ENCODE data around the gene ARSG. TPM values are rescaled to one million over a fixed set of nuclear protein-coding genes. Genes with fewer than 3 reads are reported as not detected.
"Not testable (repeated sequence)": the region's sequence is repeated elsewhere in the genome, so short reads cannot be mapped to it uniquely, and the experiment has no call there.

The ARSG gene
- total RNA-seq, 1 donor from 2014 or later, result 7.4 TPM

GRCh38 chr17:68398691-68399637 lies 107.7 kb downstream of the ARSG start:
- Mint-ChIP-seq H3K36me3 (ENCODE audit: low read depth) (peaks cover 2% of the 10 kb centered on the region), H3K4me1 (ENCODE audit: low read depth) (peaks cover 13% of the 10 kb centered on the region), H3K9me3 (ENCODE audit: low read depth) (peaks cover 3% of the 10 kb centered on the region), H3K27me3 (ENCODE audit: low read depth) (no peaks in the 10 kb centered on the region), H3K4me3 (ENCODE audit: unreplicated experiment) (no peak overlapping the region), H3K27ac (ENCODE audit: unreplicated experiment) (peak overlapping the region; percentile 41)
- TF ChIP-seq, protein P1, sequence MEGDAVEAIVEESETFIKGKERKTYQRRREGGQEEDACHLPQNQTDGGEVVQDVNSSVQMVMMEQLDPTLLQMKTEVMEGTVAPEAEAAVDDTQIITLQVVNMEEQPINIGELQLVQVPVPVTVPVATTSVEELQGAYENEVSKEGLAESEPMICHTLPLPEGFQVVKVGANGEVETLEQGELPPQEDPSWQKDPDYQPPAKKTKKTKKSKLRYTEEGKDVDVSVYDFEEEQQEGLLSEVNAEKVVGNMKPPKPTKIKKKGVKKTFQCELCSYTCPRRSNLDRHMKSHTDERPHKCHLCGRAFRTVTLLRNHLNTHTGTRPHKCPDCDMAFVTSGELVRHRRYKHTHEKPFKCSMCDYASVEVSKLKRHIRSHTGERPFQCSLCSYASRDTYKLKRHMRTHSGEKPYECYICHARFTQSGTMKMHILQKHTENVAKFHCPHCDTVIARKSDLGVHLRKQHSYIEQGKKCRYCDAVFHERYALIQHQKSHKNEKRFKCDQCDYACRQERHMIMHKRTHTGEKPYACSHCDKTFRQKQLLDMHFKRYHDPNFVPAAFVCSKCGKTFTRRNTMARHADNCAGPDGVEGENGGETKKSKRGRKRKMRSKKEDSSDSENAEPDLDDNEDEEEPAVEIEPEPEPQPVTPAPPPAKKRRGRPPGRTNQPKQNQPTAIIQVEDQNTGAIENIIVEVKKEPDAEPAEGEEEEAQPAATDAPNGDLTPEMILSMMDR (IDR thresholded peaks at IDR 0.05), result peak; percentile 89
- DNase-seq (ENCODE audit: low spot score), result no peak

- H3K4me3 Mint-ChIP-seq (ENCODE audit: unreplicated experiment), result no peak overlapping the region
- H3K36me3 Mint-ChIP-seq (ENCODE audit: low read depth), result peaks cover 3% of the 10 kb centered on the region
- H3K9me3 Mint-ChIP-seq (ENCODE audit: low read depth), result peaks cover 9% of the 10 kb centered on the region
- peak overlapping the region; percentile 6 for H3K27ac Mint-ChIP-seq (ENCODE audit: unreplicated experiment)
- H3K4me1 Mint-ChIP-seq (ENCODE audit: low read depth), result peaks cover 13% of the 10 kb centered on the region
- no peaks in the 10 kb centered on the region for H3K27me3 Mint-ChIP-seq (ENCODE audit: low read depth)
- no peak for DNase-seq (ENCODE audit: low spot score)
- TF ChIP-seq, protein P1 (IDR thresholded peaks at IDR 0.05), result no peak
These were observed 108.5 kb downstream of the ARSG start for GRCh38 chr17:68399638-68400403.

- Mint-ChIP-seq H3K36me3 (ENCODE audit: low read depth) (peaks cover 5% of the 10 kb centered on the region), H3K4me1 (ENCODE audit: low read depth) (peaks cover 13% of the 10 kb centered on the region), H3K27me3 (ENCODE audit: low read depth) (no peaks in the 10 kb centered on the region), H3K9me3 (ENCODE audit: low read depth) (peaks cover 13% of the 10 kb centered on the region), H3K4me3 (ENCODE audit: unreplicated experiment) (no peak overlapping the region), H3K27ac (ENCODE audit: unreplicated experiment) (peak overlapping the region; percentile 6)
- no peak for DNase-seq (ENCODE audit: low spot score)
- TF ChIP-seq, protein P1 (IDR thresholded peaks at IDR 0.05), result no peak
These were observed 109.1 kb downstream of the ARSG start for GRCh38 chr17:68400404-68400735.

DNA sequence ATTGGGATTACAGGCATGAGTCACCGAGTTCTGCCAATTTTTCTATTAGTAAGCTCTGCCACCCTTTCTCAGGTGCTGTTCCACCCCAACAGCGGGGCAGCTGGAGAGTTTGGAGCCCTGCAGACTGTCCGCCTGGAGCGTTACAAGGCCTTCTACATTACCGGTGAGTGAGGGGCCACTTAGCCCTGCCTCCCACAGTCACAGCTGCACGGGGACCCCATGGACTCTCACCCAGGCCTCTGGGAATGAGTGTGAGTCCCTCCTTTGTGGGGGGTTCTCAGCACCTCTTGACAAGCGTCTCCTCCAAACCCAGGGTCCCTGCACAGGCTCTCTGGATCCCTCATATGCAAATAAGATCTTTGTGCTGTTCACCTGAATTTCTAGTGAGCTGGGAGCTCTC lies 110.0 kb downstream of the ARSG start:
- no peak overlapping the region for H3K27ac Mint-ChIP-seq (ENCODE audit: unreplicated experiment)
- peaks cover 13% of the 10 kb centered on the region for H3K4me1 Mint-ChIP-seq (ENCODE audit: low read depth)
- TF ChIP-seq, protein P1 (IDR thresholded peaks at IDR 0.05), result no peak
- DNase-seq (ENCODE audit: low spot score), result peak; percentile 51
- H3K4me3 Mint-ChIP-seq (ENCODE audit: unreplicated experiment), result no peak overlapping the region
- no peaks in the 10 kb centered on the region for H3K27me3 Mint-ChIP-seq (ENCODE audit: low read depth)
- H3K9me3 Mint-ChIP-seq (ENCODE audit: low read depth), result peaks cover 18% of the 10 kb centered on the region
- peaks cover 6% of the 10 kb centered on the region for H3K36me3 Mint-ChIP-seq (ENCODE audit: low read depth)

DNA sequence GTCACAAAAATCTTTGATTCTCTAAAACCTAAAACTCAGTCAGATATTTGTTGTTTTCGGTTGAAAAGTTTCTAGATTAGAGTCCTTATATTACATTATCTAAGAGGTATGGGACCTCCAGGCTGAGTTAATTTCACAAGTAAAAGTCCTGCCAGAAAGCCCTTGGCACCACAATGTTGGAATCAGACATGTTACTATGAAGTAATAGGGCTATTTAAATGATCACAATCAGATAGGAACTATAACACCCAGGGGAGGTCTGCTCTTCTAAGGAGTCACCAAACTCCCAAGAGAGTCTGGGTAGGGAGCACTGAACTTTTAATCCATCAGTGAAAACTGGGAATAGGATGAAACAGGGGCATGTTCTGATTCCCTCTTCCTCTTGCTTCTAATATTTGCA lies 111.8 kb downstream of the ARSG start:
- TF ChIP-seq, protein P1 (IDR thresholded peaks at IDR 0.05), result no peak
- peaks cover 33% of the 10 kb centered on the region for H3K9me3 Mint-ChIP-seq (ENCODE audit: low read depth)
- H3K36me3 Mint-ChIP-seq (ENCODE audit: low read depth), result peaks cover 13% of the 10 kb centered on the region
- no peak overlapping the region for H3K27ac Mint-ChIP-seq (ENCODE audit: unreplicated experiment)
- DNase-seq (ENCODE audit: low spot score), result no peak
- H3K4me3 Mint-ChIP-seq (ENCODE audit: unreplicated experiment), result no peak overlapping the region
- H3K27me3 Mint-ChIP-seq (ENCODE audit: low read depth), result no peaks in the 10 kb centered on the region
- H3K4me1 Mint-ChIP-seq (ENCODE audit: low read depth), result peaks cover 13% of the 10 kb centered on the region

- H3K36me3 Mint-ChIP-seq (ENCODE audit: low read depth), result peaks cover 13% of the 10 kb centered on the region
These were observed 112.5 kb downstream of the ARSG start for GRCh38 chr17:68403837-68404236.

DNA sequence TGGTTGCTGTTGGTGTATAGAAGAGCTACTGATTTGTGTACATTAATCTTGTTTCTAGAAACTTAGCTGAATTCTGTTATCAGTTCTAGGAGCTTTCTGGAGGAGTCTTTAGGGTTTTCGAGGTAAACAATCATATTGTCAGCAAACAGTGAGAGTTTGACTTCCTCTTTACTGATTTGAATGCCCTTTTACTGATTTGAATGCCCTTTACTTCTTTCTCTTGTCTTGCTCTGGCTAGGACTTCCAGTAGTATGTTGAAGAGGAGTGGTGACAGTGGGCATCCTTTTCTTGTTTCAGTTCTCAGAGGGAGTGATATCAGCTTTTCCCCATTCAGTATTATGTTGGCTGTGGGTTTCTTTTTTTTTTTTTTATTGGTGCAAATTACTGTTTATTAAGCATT lies 116.4 kb downstream of the ARSG start:
- H3K36me3 Mint-ChIP-seq (ENCODE audit: low read depth), result peaks cover 13% of the 10 kb centered on the region

More at GRCh38 chr17:68403837-68404236, 112.5 kb downstream of the ARSG start:
- not testable (repeated sequence) for DNase-seq (ENCODE audit: low spot score); H3K27me3 Mint-ChIP-seq (ENCODE audit: low read depth); H3K4me1 Mint-ChIP-seq (ENCODE audit: low read depth); H3K27ac Mint-ChIP-seq (ENCODE audit: unreplicated experiment); H3K4me3 Mint-ChIP-seq (ENCODE audit: unreplicated experiment)
- H3K9me3 Mint-ChIP-seq (ENCODE audit: low read depth), result peaks cover 33% of the 10 kb centered on the region

More for the DNA sequence above, 116.4 kb downstream of the ARSG start:
- not testable (repeated sequence) for H3K27me3 Mint-ChIP-seq (ENCODE audit: low read depth); H3K27ac Mint-ChIP-seq (ENCODE audit: unreplicated experiment); DNase-seq (ENCODE audit: low spot score); H3K4me3 Mint-ChIP-seq (ENCODE audit: unreplicated experiment); H3K4me1 Mint-ChIP-seq (ENCODE audit: low read depth)
- peaks cover 39% of the 10 kb centered on the region for H3K9me3 Mint-ChIP-seq (ENCODE audit: low read depth)

All from chondrocyte (in vitro differentiated cells).